PFSK-1 (cell line): ENCODE data around the gene CDK12.

ENCODE experiments used
- FOXP2 ChIP-seq: optimal IDR thresholded peaks from 2 replicates; pipeline ENCODE3; 2011; ENCODE audit warnings: borderline replicate concordance, control low read depth, inconsistent platforms; ENCODE audit not compliant: insufficient read depth; ENCODE audit errors: extremely low read length, extremely low read depth
- POLR2AphosphoS5 ChIP-seq: IDR thresholded peaks from 2 replicates; pipeline ENCODE4 v1.6.1; 2012; ENCODE audit warnings: low read depth, mild to moderate bottlenecking, control low read depth, low read length, moderate library complexity
- REST ChIP-seq, 2 experiments: IDR thresholded peaks; 2 replicates each; pipeline versions ENCODE4 v1.6.1 to v1.8.0; 2011 to 2012; ENCODE audit warnings: low read depth in 2 of 2, low read length in 2 of 2, control low read depth in 1 of 2, inconsistent platforms in 1 of 2, mild to moderate bottlenecking in 1 of 2, moderate library complexity in 1 of 2; ENCODE audit not compliant: insufficient read depth in 1 of 2
- SIN3A ChIP-seq: IDR thresholded peaks from 2 replicates; pipeline ENCODE4 v1.6.1; 2012; ENCODE audit warnings: mild to moderate bottlenecking, low read length, moderate library complexity, borderline replicate concordance; ENCODE audit not compliant: insufficient read depth
- TAF1 ChIP-seq: IDR thresholded peaks from 2 replicates; pipeline ENCODE4 v1.6.1; 2012; ENCODE audit warnings: low read length, control low read depth, borderline replicate concordance; ENCODE audit not compliant: insufficient read depth

Gene CDK12

GRCh38 chr17:39541652-39542051 is 80.4 kb downstream of the CDK12 start:
- TF ChIP-seq REST (IDR thresholded peaks at IDR 0.05; ENCODE audit: insufficient read depth in 1 of 2, low read depth in 2 of 2, low read length in 2 of 2) (no peak), FOXP2 (no peak), TAF1 (no peak), POLR2AphosphoS5 (no peak), SIN3A (no peak)

- no peak for TF ChIP-seq REST (IDR thresholded peaks at IDR 0.05; ENCODE audit: insufficient read depth in 1 of 2, low read depth in 2 of 2, low read length in 2 of 2)
- no peak for TF ChIP-seq SIN3A
- no peak for TF ChIP-seq TAF1
These were observed 81.9 kb downstream of the CDK12 start for GRCh38 chr17:39543176-39543575.

- TF ChIP-seq SIN3A: no peak
- no peak for TF ChIP-seq REST (IDR thresholded peaks at IDR 0.05; ENCODE audit: insufficient read depth in 1 of 2, low read depth in 2 of 2, low read length in 2 of 2)
- TF ChIP-seq POLR2AphosphoS5: no peak
- no peak for TF ChIP-seq FOXP2
- no peak for TF ChIP-seq TAF1
These were observed 82.4 kb downstream of the CDK12 start for GRCh38 chr17:39543664-39544063.

- TF ChIP-seq SIN3A: no peak
- no peak for TF ChIP-seq REST (IDR thresholded peaks at IDR 0.05; ENCODE audit: insufficient read depth in 1 of 2, low read depth in 2 of 2, low read length in 2 of 2)
- TF ChIP-seq POLR2AphosphoS5: no peak
- no peak for TF ChIP-seq TAF1
- no peak for TF ChIP-seq FOXP2
These were observed 86.6 kb downstream of the CDK12 start for GRCh38 chr17:39547713-39548478.
